NCI-H128 (cell line): ENCODE measurements around the gene HYAL2.

ENCODE experiments used
- DNase-seq: peaks from one replicate; lab custom pipeline; 2025; ENCODE audit not compliant: unreplicated experiment; lab: John Stamatoyannopoulos, UW

The HYAL2 gene

GRCh38 chr3:50350527-50351322 lies 28.2 kb upstream of the HYAL2 start, which contains the start of the genes CYB561D2 and NPRL2:
Gene CYB561D2, plus strand, starts transcription at chr3:50350862. Its CDS starts 572 bp downstream, at chr3:50351434.
Gene NPRL2, minus strand, starts transcription at chr3:50350775. Its CDS starts 123 bp downstream, at chr3:50350652.
- DNase-seq = peak; percentile 81

GRCh38 chr3:50350213-50350526 lies 27.6 kb upstream of the HYAL2 start:
- no peak for DNase-seq

- peak; percentile 66 for DNase-seq
These were observed 24.8 kb upstream of the HYAL2 start for GRCh38 chr3:50347187-50347813.

GRCh38 chr3:50345586-50346234 lies 23.2 kb upstream of the HYAL2 start, which contains the start of gene ZMYND10:
Gene ZMYND10, minus strand, starts transcription at chr3:50345732. Its CDS starts 153 bp downstream, at chr3:50345579.
- no peak for DNase-seq

GRCh38 chr3:50345008-50345407 lies 22.5 kb upstream of the HYAL2 start:
- DNase-seq = no peak

- DNase-seq = no peak
These were observed 20.5 kb upstream of the HYAL2 start for GRCh38 chr3:50342813-50343633.

- DNase-seq = no peak
These were observed 19.6 kb upstream of the HYAL2 start for GRCh38 chr3:50341996-50342650.

- no peak for DNase-seq
These were observed 19.0 kb upstream of the HYAL2 start for GRCh38 chr3:50341537-50341936.

GRCh38 chr3:50340448-50341329 lies 18.1 kb upstream of the HYAL2 start, which contains the start of gene RASSF1:
Gene RASSF1, minus strand, starts transcription at chr3:50340836. Its CDS starts 31 bp downstream, at chr3:50340805.
- DNase-seq = no peak

- no peak for DNase-seq
These were observed 17.6 kb upstream of the HYAL2 start for GRCh38 chr3:50340147-50340447.

GRCh38 chr3:50339485-50340146 lies 17.1 kb upstream of the HYAL2 start:
- DNase-seq = no peak

- no peak for DNase-seq
These were observed 16.4 kb upstream of the HYAL2 start for GRCh38 chr3:50338965-50339364.

- peak; percentile 90 for DNase-seq
These were observed 14.8 kb upstream of the HYAL2 start for GRCh38 chr3:50337175-50337861.

- peak; percentile 35 for DNase-seq
These were observed 14.1 kb upstream of the HYAL2 start for GRCh38 chr3:50336452-50337174.

- DNase-seq = no peak
These were observed 12.0 kb upstream of the HYAL2 start for GRCh38 chr3:50334339-50335075.

GRCh38 chr3:50333744-50334328 lies 11.3 kb upstream of the HYAL2 start:
- DNase-seq = no peak
